ENCODE data around the gene ITK. TPM values are rescaled to one million over a fixed set of nuclear protein-coding genes. Genes with fewer than 3 reads are reported as not detected.
A peak's percentile ranks its signal among the peaks of the same experiment; 100 is the strongest.

ITK gene
- total and polyA plus RNA-seq, 2 experiments from 2014 or later, result 0.08 TPM; not detected in 1

GRCh38 chr5:157198277-157198986, 17.8 kb downstream of the ITK start:
- Mint-ChIP-seq H3K4me3 (no peak overlapping the region), H3K27ac (no peak overlapping the region), H3K36me3 (ENCODE audit: low read depth) (no peaks in the 10 kb centered on the region), H3K4me1 (no peaks in the 10 kb centered on the region), H3K27me3 (ENCODE audit: insufficient read depth, low read depth, poor library complexity) (no peaks in the 10 kb centered on the region), H3K9me3 (no peaks in the 10 kb centered on the region)
- Histone ChIP-seq H3K79me2 (replicated peaks; ENCODE audit: insufficient read depth) (no peaks in the 10 kb centered on the region), H3K27me3 (ENCODE audit: insufficient read depth) (no peaks in the 10 kb centered on the region), H3K4me1 (ENCODE audit: insufficient read depth) (no peaks in the 10 kb centered on the region), H3F3A (replicated peaks; ENCODE audit: low read depth) (no peaks in the 10 kb centered on the region), H3K9me2 (ENCODE audit: insufficient read depth) (no peaks in the 10 kb centered on the region), H3K4me3 (no peak overlapping the region), H2AFZ (peak overlapping the region; percentile 4; the same call in 1 of the 2 replicates), H4K20me1 (replicated peaks; ENCODE audit: insufficient read depth) (no peaks in the 10 kb centered on the region), H3K4me2 (no peak overlapping the region), H3K27ac (ENCODE audit: low read depth) (no peak overlapping the region), H3K36me3 (ENCODE audit: insufficient read depth) (no peaks in the 10 kb centered on the region)
- TF ChIP-seq POLR2AphosphoS5 (IDR thresholded peaks at IDR 0.05; ENCODE audit: low read depth) (no peak), REST (IDR thresholded peaks at IDR 0.05; ENCODE audit: unreplicated experiment) (no peak), ETS1 (IDR thresholded peaks at IDR 0.05) (no peak), CTCF (conservative IDR thresholded peaks at IDR 0.05; ENCODE audit: low read depth in 2 of 2) (no peak), EZH2 (IDR thresholded peaks at IDR 0.05; ENCODE audit: low read depth, unreplicated experiment) (no peak), ZNF114 (CRISPR knock-in tag; IDR thresholded peaks at IDR 0.05) (no peak), ZNF462 (CRISPR knock-in tag; IDR thresholded peaks at IDR 0.05) (no peak), EZH2phosphoT487 (IDR thresholded peaks at IDR 0.05; ENCODE audit: unreplicated experiment) (no peak), STAT1 (IDR thresholded peaks at IDR 0.05; ENCODE audit: unreplicated experiment) (no peak), JUNB (IDR thresholded peaks at IDR 0.05; ENCODE audit: unreplicated experiment) (no peak), NANOG (IDR thresholded peaks at IDR 0.05; ENCODE audit: borderline replicate concordance) (no peak), ZNF331 (CRISPR knock-in tag; IDR thresholded peaks at IDR 0.05; ENCODE audit: low read depth) (no peak), CREB1 (CRISPR knock-in tag; IDR thresholded peaks at IDR 0.05; ENCODE audit: low read depth) (no peak)
- no peak for DNase-seq (ENCODE audit: low spot score)
- no peak for ATAC-seq
